Stimulated activated naive CD8-positive, alpha-beta T cell treated with anti-CD3 and anti-CD28 coated beads, Interleukin-15, Interleukin-2, amounts not matched to agents 100 ng/mL and 50 ng/mL, for 24 hours (primary cell): Measurements from ENCODE around the gene TCF15.
"Not testable (repeated sequence)": the region's sequence is repeated elsewhere in the genome, so short reads cannot be mapped to it uniquely, and the experiment has no call there.

Experiments used
- H3K27ac Mint-ChIP-seq: one replicate; pipeline ENCODE4 v1.8.0; 2021; ENCODE audit warnings: mild to moderate bottlenecking, mixed read lengths
- H3K27me3 Mint-ChIP-seq: one replicate; pipeline ENCODE4 v1.8.0; 2021; ENCODE audit warnings: mixed read lengths
- H3K36me3 Mint-ChIP-seq: one replicate; pipeline ENCODE4 v1.8.0; 2021; ENCODE audit warnings: low read depth, mixed read lengths
- H3K4me1 Mint-ChIP-seq: one replicate; pipeline ENCODE4 v1.8.0; 2021; ENCODE audit warnings: low read depth, mixed read lengths
- H3K4me3 Mint-ChIP-seq: one replicate; pipeline ENCODE4 v1.8.0; 2021; ENCODE audit warnings: mild to moderate bottlenecking, mixed read lengths
- H3K9me3 Mint-ChIP-seq: one replicate; pipeline ENCODE4 v1.8.0; 2021; ENCODE audit warnings: mixed read lengths

TCF15 gene

DNA sequence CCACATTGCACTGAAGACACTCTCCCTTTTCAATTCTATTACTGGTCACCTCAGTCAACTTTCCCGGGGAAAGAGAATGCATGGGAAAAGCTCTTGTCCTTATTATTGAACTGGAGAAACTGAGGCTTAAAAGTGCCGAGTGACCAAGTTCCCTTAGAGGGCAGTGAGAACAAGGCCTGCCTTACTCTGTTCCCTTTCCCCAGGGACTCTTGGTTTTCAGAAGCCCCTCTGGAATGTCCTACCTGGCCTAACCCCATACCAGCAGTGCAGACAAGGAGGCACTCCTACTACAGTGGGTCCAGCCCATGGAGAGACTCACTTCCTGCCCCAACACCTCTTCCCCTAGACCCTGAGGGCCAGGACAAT, 36.7 kb upstream of the TCF15 start:
- Mint-ChIP-seq H3K36me3 (peaks cover 35% of the 10 kb centered on the region), H3K9me3 (no peaks in the 10 kb centered on the region), H3K4me3 (no peak overlapping the region), H3K4me1 (peaks cover 19% of the 10 kb centered on the region), H3K27me3 (peaks cover 11% of the 10 kb centered on the region), H3K27ac (no peak overlapping the region)

DNA sequence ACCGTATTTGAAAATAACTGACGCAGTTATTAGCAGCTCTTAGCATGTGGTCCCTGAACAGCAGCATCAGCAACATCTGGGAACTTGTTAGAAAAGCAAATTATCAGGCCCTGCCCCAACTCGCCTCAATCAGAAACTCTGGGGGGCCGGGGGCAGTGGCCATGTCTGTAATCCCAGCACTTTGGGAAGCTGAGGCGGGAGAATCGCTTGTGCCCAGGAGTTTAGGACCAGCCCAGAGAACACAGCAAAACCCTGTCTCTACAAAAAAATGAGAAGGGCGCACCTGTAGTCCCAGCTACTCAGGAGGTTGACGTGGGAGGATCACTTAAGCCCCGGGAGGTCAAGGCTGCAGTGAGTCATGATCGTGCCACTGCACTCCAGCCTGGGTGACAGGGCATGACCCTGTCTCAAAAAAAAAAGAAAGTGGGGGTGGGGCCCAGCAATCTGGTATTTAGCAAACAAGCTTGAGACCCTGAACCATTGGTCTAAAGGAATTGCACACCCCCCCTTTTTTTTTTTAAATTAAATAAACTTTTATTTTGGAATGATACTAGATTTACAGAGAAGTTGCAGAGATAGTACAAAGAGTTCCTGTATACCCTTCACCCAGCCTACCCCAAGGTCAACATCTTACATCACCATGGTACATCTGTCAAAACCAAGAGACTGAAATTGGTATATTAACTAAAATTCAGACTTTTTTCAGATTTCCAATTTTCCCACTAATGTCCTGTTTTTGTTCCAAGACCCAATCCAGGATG, 36.2 kb upstream of the TCF15 start:
- H3K27me3 Mint-ChIP-seq, result peaks cover 15% of the 10 kb centered on the region
- no peak overlapping the region for H3K4me3 Mint-ChIP-seq
- peaks cover 18% of the 10 kb centered on the region for H3K4me1 Mint-ChIP-seq
- H3K27ac Mint-ChIP-seq, result no peak overlapping the region
- H3K36me3 Mint-ChIP-seq, result peaks cover 35% of the 10 kb centered on the region
- H3K9me3 Mint-ChIP-seq, result no peaks in the 10 kb centered on the region

DNA sequence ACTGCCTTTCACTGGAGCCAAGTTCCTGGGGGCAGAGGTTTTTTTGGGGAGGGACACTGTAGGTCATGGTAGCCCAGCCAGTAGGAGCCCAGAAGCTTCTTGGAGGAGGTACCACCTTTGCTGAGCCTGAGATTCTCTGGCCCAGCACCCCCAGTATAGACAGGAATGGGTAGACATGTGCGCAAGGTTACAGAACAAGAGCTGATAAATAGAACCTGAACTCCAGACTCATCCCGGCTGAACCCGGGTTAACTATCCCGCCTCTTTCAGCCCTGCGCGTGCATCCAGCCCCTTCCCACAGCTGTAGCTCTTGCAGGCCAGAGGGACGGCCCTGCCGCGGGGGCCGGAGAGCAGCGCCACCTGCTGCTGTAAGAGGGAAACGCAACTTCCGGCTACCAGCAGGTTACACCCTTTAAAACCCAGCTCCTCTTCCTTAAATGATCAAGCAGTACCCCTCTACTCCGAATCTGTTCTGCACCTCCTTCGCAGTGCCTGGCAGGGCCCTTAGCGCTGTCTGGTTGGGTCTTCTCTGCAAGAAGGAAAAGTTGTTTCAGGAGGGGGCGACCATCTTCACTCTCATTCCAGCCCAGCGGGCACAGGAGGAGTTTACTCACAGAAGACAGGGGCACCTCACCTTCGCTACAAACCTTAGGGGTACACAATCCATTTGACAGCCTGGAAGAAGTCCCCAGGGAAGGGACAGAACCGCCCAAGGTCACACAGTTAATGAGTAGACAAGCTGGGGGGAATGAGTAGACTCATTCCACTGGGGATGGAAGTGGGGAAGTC, 35.4 kb upstream of the TCF15 start:
- no peak overlapping the region for H3K27ac Mint-ChIP-seq
- no peak overlapping the region for H3K4me3 Mint-ChIP-seq
- H3K27me3 Mint-ChIP-seq, result peaks cover 17% of the 10 kb centered on the region
- peaks cover 14% of the 10 kb centered on the region for H3K4me1 Mint-ChIP-seq
- peaks cover 30% of the 10 kb centered on the region for H3K36me3 Mint-ChIP-seq
- H3K9me3 Mint-ChIP-seq, result no peaks in the 10 kb centered on the region

DNA sequence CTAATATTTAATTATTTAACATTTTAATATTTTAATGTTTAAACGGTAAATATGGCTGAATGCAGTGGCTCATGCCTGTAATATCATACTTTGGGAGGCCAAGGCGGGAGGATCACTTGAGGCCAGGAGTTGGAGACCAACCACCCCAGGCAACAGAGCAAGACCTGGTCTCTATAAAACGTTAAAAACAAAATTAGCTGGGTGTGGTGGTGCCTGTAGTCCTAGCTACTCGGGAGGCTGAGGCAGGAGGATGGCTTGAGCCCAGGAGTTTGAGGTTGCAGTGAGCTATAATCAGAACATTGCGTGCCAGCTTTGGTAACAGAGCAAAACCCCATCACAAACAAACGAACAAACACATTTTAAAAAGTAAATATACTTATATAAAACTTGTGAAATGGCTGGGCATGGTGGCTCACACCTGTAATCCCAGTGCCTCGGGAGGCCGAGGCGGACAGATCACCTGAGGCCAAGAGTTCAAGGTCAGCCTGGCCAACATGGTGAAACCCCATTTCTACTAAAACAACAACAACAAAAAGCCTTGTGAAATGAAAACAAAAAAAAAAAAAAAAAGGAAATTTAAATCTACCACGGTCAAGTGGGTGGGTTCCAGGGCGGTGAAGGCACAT, 34.7 kb upstream of the TCF15 start:
- Mint-ChIP-seq H3K9me3 (no peaks in the 10 kb centered on the region), H3K27me3 (peaks cover 17% of the 10 kb centered on the region), H3K4me3 (no peak overlapping the region), H3K4me1 (peaks cover 14% of the 10 kb centered on the region), H3K36me3 (peaks cover 25% of the 10 kb centered on the region), H3K27ac (no peak overlapping the region)

DNA sequence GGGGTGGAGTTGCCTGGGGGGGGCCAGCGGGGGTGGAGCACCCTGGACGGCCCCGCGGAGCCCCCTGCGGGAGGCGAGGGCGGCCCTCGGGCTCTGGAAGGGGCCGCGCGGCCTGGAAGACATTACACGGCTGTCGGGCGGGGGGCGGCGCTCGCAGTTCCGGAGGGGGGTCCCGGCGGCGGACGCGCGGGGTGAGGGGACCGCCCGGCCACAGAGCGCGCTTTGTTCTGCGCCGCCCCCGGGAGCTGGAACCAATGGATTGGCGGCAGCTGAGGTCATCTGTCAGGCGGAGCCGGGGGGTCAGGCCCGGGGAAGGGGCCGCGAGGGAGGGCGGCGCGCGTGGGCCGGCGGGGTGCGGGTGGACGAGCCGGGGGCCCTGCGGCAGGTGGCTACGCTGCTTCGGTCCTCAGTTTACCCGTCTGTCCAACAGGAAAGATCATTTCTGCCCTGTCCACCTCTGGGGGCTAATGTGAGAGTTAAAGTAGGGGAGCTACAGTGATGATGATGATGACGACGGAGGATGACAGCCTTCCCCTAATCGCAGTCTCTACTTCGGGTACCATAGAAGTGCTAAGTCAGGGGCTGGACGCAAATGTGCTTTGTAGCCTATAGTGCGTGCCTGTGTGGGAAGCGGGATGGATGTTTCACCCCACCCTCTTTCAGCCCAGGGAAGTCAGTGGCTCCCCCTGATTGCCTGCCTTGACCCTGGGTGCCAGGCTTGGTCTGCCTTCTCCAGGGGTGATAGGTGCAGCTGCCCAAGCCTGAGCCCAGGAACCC, 32.5 kb upstream of the TCF15 start:
- Mint-ChIP-seq H3K27ac (no peak overlapping the region), H3K4me3 (no peak overlapping the region)

DNA sequence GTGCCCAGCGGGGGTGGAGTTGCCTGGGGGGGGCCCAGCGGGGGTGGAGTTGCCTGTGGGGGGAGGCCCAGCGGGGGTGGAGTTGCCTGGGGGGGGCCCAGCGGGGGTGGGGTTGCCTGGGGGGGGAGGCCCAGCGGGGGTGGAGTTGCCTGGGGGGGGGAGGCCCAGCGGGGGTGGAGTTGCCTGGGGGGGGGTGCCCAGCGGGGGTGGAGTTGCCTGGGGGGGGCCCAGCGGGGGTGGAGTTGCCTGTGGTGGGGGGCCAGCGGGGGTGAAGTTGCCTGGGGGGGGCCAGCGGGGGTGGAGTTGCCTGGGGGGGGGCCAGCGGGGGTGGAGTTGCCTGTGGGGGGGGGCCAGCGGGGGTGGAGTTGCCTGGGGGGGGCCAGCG, 31.9 kb upstream of the TCF15 start:
- Mint-ChIP-seq H3K4me1 (peaks cover 14% of the 10 kb centered on the region), H3K27me3 (peaks cover 17% of the 10 kb centered on the region)
- H3K4me3 Mint-ChIP-seq, H3K9me3 Mint-ChIP-seq, H3K27ac Mint-ChIP-seq, H3K36me3 Mint-ChIP-seq: not testable (repeated sequence)

More for the DNA sequence above, 32.5 kb upstream of the TCF15 start:
- H3K9me3 Mint-ChIP-seq, result no peaks in the 10 kb centered on the region
- peaks cover 4% of the 10 kb centered on the region for H3K36me3 Mint-ChIP-seq
- peaks cover 17% of the 10 kb centered on the region for H3K27me3 Mint-ChIP-seq
- peaks cover 14% of the 10 kb centered on the region for H3K4me1 Mint-ChIP-seq

DNA sequence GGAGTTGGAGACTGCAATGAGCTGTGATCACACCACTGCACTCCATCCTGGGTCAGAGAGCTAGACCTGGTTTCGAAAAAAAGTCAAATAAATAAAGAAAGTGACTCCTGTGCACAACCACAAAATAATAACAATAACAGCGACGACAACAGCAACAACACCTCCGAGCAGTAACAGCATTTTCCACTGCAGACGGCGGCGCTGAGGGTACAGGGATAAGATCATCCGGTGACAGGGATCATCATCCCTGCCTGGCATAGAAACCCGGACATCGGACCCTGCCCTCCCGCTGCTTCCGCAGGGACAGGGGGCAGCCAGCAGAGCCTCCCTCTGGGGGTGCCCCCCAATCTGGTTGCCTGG, 31.4 kb upstream of the TCF15 start:
- H3K27me3 Mint-ChIP-seq, result peaks cover 17% of the 10 kb centered on the region
- H3K27ac Mint-ChIP-seq, result peak overlapping the region; percentile 52
- no peaks in the 10 kb centered on the region for H3K36me3 Mint-ChIP-seq
- H3K4me3 Mint-ChIP-seq, result no peak overlapping the region
- no peaks in the 10 kb centered on the region for H3K9me3 Mint-ChIP-seq
- H3K4me1 Mint-ChIP-seq, result peaks cover 14% of the 10 kb centered on the region

DNA sequence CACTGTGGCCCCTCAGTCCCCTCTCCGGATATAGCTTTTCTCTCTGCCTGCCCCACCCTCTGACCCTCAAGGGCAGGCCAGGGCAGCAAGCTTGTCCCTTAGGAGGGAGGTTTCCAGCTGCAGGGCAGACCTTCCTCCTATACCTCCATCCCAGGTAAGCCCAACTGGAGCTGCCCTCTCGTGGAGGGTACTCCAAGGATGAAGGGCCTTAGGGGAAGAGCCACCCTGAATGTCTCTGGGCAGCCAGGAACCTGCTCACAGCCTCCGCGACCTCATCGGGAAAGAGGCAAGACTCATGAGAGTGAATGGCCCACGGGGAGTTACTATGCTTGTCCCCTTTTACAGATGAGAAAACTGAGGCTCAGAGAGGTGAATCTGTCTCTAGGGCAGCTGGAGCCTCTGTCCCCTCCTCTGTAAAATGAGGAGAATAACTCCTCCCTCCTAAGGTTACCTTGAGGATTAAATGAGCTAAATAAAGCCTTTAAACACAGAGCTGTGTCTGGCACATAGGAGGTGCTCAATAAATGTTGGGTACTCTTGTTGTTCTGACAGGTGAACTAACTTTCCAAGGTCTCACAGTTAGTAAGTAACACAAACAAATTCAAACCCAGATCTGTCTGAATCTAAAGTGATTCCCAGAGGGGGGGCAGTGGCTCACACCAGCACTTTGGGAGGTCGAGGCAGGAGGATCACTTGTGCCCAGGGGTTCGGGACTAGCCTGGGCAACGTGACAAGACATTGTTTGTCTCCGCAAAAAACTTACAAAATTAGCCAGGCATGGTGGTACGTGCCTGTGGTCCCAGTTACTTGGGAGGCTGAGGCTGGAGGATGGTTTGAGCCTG, 30.8 kb upstream of the TCF15 start:
- H3K36me3 Mint-ChIP-seq, result no peaks in the 10 kb centered on the region
- H3K27ac Mint-ChIP-seq, result no peak overlapping the region
- H3K27me3 Mint-ChIP-seq, result peaks cover 21% of the 10 kb centered on the region
- H3K9me3 Mint-ChIP-seq, result no peaks in the 10 kb centered on the region
- H3K4me1 Mint-ChIP-seq, result peaks cover 14% of the 10 kb centered on the region
- H3K4me3 Mint-ChIP-seq, result no peak overlapping the region

DNA sequence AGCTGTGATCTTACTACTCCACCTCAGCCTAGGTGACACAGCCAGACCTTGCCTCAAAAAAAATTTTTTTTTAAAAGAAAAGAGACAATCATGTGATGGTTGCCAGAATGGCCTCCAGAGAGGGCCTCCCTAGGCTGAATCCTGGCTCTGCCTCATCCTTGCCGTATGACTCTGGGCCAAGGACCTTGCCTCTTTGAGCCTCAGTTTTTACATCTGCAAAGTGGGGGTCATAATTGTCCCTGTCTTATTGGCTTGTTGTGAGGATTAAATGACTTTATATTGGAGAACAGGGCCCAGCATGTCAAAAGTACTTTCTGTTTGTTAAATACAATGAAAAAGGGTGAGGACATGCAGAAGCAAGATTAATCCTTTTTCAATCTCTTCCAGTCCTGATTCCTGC, 28.5 kb upstream of the TCF15 start:
- Mint-ChIP-seq H3K9me3 (no peaks in the 10 kb centered on the region), H3K36me3 (no peaks in the 10 kb centered on the region)

DNA sequence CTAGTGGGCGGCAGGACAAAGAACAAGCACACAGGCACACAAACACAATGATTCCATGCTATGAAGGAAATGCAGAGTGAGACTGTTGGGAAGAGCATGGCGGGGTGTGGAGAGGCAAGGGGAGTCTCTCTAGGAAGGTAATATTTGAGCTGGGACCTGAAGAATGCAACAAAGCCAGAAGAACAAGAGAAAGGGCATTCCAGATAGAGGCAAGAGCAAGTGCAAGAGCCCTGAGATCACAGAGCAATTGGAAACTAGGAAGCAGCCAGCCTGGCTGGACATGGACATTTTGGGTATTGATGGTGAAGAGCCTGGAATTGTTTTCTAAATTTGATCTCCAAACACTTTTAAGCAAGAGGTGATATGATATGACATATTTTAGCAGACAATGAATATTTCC, 27.4 kb upstream of the TCF15 start:
- Mint-ChIP-seq H3K4me3 (no peak overlapping the region), H3K27ac (no peak overlapping the region)

More for the DNA sequence above, 28.5 kb upstream of the TCF15 start:
- no peak overlapping the region for H3K4me3 Mint-ChIP-seq
- peaks cover 10% of the 10 kb centered on the region for H3K4me1 Mint-ChIP-seq
- H3K27me3 Mint-ChIP-seq, result peaks cover 18% of the 10 kb centered on the region
- H3K27ac Mint-ChIP-seq, result no peak overlapping the region

DNA sequence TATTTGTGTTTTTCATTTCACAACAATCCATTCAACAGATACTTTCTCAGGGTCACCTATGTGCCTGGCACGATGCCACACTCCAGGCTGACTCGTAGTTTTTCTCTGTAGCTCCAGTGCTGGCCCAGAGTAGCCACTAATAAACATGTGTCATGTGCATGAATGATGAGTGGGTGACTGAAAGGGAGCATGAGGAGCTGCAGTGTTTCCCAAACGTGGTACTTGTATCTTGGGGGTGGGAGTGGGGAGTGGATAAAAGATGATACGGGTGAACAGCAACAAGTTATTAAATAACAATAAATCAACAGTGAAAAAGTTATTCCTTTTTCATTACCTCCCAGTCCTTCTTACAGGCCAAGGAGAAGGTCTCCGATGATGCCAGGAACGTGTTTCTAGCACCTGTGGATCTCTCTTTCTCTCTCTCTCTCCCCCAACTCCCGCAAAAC, 25.8 kb upstream of the TCF15 start:
- no peaks in the 10 kb centered on the region for H3K4me1 Mint-ChIP-seq
- no peaks in the 10 kb centered on the region for H3K36me3 Mint-ChIP-seq
- no peak overlapping the region for H3K27ac Mint-ChIP-seq
- peaks cover 6% of the 10 kb centered on the region for H3K27me3 Mint-ChIP-seq
- H3K9me3 Mint-ChIP-seq, result no peaks in the 10 kb centered on the region
- H3K4me3 Mint-ChIP-seq, result no peak overlapping the region

More for the DNA sequence above, 27.4 kb upstream of the TCF15 start:
- Mint-ChIP-seq H3K4me1 (peaks cover 7% of the 10 kb centered on the region), H3K27me3 (peaks cover 12% of the 10 kb centered on the region), H3K36me3 (no peaks in the 10 kb centered on the region), H3K9me3 (no peaks in the 10 kb centered on the region)

DNA sequence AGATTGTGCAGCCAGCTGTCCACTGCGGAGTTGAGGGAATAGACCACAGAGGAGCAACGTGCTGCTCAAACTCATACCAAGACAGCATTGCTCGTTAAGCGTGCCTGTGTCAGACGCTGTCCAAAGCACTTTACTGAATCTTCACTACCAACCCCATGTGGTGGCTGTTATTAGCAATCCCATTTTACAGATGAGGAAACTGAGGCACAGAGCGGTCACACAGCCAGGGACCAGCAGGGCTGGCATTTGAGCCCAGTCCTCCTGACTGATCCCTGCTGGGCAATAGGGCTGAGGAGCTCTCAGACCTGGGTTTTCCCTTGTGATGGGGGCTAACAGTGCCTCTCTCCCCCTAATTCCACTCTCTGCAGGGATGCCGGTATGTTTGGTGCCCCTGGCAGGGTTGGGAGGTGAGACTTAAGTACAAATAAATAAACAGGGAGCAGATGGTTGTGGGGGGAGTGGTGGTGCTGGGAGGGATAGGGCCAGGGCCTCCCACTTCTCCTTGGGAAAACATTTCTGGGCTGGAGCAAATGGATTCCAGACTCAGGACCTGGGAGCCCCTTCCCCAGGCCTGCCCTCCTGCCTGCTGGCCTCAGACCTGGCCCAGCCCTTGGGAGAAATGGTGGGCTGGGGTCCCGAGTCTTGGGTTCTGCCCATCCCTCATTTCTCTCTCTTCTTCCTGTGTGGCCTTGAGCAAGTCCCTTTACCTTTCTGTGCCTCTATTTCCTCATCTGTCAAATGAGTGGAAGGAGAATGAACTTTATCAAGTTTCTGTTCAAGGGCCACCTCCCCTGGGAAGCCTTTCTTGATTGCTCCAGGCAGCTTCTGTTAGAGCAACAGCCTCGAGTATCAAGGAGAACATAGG, 25.2 kb upstream of the TCF15 start:
- Mint-ChIP-seq H3K36me3 (no peaks in the 10 kb centered on the region), H3K27ac (no peak overlapping the region), H3K4me3 (no peak overlapping the region), H3K27me3 (peaks cover 6% of the 10 kb centered on the region), H3K9me3 (no peaks in the 10 kb centered on the region), H3K4me1 (no peaks in the 10 kb centered on the region)

DNA sequence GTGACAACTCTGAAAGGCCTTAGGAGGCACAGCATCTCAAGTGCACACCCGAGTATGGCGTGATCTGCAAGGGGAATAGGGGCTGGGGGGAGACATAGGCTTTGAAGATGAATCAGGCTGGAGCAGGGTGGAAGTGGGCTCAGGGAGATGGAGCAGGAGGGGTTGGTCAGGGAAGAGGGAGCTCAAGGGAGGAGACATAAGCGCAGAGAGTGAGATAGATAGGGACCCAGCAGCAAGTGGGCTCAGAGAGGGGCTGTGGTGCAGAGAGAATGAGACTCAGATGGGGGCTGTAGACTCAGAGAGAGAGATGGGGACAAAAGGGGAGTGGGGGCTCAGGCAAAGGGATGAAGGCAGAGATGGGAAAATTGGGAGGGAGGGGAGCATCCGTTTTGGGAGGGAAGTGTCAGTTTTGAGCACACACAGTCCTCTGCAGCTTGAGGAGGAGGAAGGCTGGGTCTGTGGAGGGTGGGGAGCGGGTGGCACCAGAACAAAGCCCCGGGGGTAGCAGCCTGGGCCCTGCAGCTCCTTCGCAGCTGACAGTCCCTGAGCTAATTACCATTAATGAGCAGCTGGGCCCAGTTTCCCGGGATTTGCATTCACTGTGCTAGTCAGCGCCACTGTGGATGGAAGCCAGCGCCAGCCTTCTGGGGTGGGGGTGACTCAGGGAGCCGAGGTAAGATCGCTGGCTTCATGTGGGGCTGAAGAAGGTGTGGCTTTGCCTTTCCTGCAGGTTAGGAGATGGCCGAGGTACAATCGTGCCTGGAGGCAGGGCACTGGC, 24.2 kb upstream of the TCF15 start:
- no peak overlapping the region for H3K27ac Mint-ChIP-seq
- no peaks in the 10 kb centered on the region for H3K4me1 Mint-ChIP-seq
- no peaks in the 10 kb centered on the region for H3K9me3 Mint-ChIP-seq
- no peak overlapping the region for H3K4me3 Mint-ChIP-seq
- peaks cover 6% of the 10 kb centered on the region for H3K27me3 Mint-ChIP-seq
- H3K36me3 Mint-ChIP-seq, result no peaks in the 10 kb centered on the region
